ENCODE measurements around the gene PRKCH.

PRKCH gene

DNA sequence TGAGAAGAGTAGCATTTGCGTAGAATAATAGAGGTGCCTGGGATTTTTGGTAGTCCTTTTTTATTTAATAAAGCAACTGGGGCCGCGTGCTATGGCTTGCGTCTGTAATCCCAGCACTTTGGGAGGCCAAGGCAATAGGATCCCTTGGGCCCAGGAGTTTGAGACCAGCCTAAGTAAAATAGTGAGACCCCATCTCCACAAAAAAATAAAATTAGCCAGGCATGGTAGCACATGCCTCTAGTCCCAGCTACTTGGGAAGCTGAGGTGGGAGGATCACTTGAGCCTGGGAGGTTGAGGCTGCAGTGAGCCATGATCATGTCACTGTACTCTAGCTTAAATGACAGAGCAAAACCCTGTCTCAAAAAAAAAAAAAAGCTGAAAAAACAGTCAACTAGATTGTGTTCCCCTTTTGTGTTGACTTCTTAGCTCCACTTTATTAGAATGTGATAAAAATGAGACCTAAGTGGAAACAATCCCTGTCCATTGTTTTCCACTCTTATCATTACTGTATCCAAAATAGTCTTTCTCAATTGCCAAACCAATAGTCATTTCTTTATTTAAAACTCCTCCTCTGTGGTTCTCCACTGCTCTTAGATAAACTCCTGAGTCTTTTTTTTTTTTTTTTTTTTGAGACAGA is 7.4 kb downstream of the PRKCH start:
- H3K9me3 ChIP-seq (ENCODE audit: control insufficient read depth, low read depth, low read length) = no peaks in the 10 kb centered on the region

DNA sequence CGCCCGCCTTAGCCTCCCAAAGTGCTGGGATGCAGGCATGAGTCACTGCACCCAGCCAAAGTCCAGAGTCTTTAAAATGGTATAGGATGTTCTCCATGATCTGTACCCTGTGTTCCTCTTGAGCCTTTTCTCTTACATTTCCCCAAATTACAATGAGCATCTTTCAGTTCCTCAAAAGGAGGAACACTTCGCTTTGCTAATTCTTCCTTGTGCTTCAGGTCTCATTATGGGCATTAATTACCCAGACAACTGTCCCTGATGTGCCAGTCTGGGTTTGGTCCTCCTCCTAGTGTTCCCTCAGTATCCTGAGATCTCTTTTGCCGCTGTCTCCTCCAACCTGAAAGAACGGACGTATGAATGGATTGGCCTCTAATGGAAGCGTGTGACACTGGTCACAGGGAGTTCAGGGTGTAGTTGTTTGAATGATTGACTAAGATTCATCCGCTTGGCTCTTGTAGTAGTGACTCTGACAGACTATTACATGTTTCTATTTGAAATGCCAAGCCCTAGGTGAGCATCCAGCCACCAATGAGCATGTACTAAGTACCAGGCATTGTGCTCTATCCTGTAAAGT is 8.2 kb downstream of the PRKCH start:
- H3K4me1 ChIP-seq (ENCODE audit: control insufficient read depth, low read depth, low read length) = no peaks in the 10 kb centered on the region
- no peak overlapping the region for H3K27ac ChIP-seq (ENCODE audit: low read length)
- no peak overlapping the region for H3K4me3 ChIP-seq (ENCODE audit: low read length)
- no peak overlapping the region for H3K9ac ChIP-seq (ENCODE audit: low read length)
- no peaks in the 10 kb centered on the region for H3K36me3 ChIP-seq (ENCODE audit: control insufficient read depth, low read depth, low read length)
- no peaks in the 10 kb centered on the region for H3K27me3 ChIP-seq (ENCODE audit: control insufficient read depth, insufficient read depth, low read length)
- H3K9me3 ChIP-seq (ENCODE audit: control insufficient read depth, low read depth, low read length) = no peaks in the 10 kb centered on the region

More for the DNA sequence above, 7.4 kb downstream of the PRKCH start:
- Histone ChIP-seq H3K4me3 (ENCODE audit: low read length) (no peak overlapping the region), H3K27ac (ENCODE audit: low read length) (no peak overlapping the region), H3K27me3 (ENCODE audit: control insufficient read depth, insufficient read depth, low read length) (peaks cover 6% of the 10 kb centered on the region), H3K4me1 (ENCODE audit: control insufficient read depth, low read depth, low read length) (no peaks in the 10 kb centered on the region), H3K36me3 (ENCODE audit: control insufficient read depth, low read depth, low read length) (no peaks in the 10 kb centered on the region), H3K9ac (ENCODE audit: low read length) (no peak overlapping the region)

- no peaks in the 10 kb centered on the region for H3K4me1 ChIP-seq (ENCODE audit: control insufficient read depth, low read depth, low read length)
- no peaks in the 10 kb centered on the region for H3K9me3 ChIP-seq (ENCODE audit: control insufficient read depth, low read depth, low read length)
- H3K4me3 ChIP-seq (ENCODE audit: low read length) = no peak overlapping the region
- no peak overlapping the region for H3K9ac ChIP-seq (ENCODE audit: low read length)
- no peaks in the 10 kb centered on the region for H3K36me3 ChIP-seq (ENCODE audit: control insufficient read depth, low read depth, low read length)
- H3K27me3 ChIP-seq (ENCODE audit: control insufficient read depth, insufficient read depth, low read length) = no peaks in the 10 kb centered on the region
- no peak overlapping the region for H3K27ac ChIP-seq (ENCODE audit: low read length)
Observed at GRCh38 chr14:61330511-61330910, 9.1 kb downstream of the PRKCH start.

- no peaks in the 10 kb centered on the region for H3K27me3 ChIP-seq (ENCODE audit: control insufficient read depth, insufficient read depth, low read length)
- no peaks in the 10 kb centered on the region for H3K4me1 ChIP-seq (ENCODE audit: control insufficient read depth, low read depth, low read length)
- no peaks in the 10 kb centered on the region for H3K9me3 ChIP-seq (ENCODE audit: control insufficient read depth, low read depth, low read length)
- H3K27ac ChIP-seq (ENCODE audit: low read length) = no peak overlapping the region
- no peak overlapping the region for H3K9ac ChIP-seq (ENCODE audit: low read length)
- no peaks in the 10 kb centered on the region for H3K36me3 ChIP-seq (ENCODE audit: control insufficient read depth, low read depth, low read length)
- H3K4me3 ChIP-seq (ENCODE audit: low read length) = no peak overlapping the region
Observed at GRCh38 chr14:61331992-61332657, 10.7 kb downstream of the PRKCH start.

- H3K27ac ChIP-seq (ENCODE audit: low read length) = no peak overlapping the region
- no peaks in the 10 kb centered on the region for H3K4me1 ChIP-seq (ENCODE audit: control insufficient read depth, low read depth, low read length)
- no peaks in the 10 kb centered on the region for H3K36me3 ChIP-seq (ENCODE audit: control insufficient read depth, low read depth, low read length)
- H3K9ac ChIP-seq (ENCODE audit: low read length) = no peak overlapping the region
- no peak overlapping the region for H3K4me3 ChIP-seq (ENCODE audit: low read length)
- H3K9me3 ChIP-seq (ENCODE audit: control insufficient read depth, low read depth, low read length) = no peaks in the 10 kb centered on the region
- no peaks in the 10 kb centered on the region for H3K27me3 ChIP-seq (ENCODE audit: control insufficient read depth, insufficient read depth, low read length)
Observed at GRCh38 chr14:61332658-61333029, 11.3 kb downstream of the PRKCH start.

GRCh38 chr14:61333087-61333486 is 11.7 kb downstream of the PRKCH start:
- H3K4me1 ChIP-seq (ENCODE audit: control insufficient read depth, low read depth, low read length) = no peaks in the 10 kb centered on the region
- no peaks in the 10 kb centered on the region for H3K9me3 ChIP-seq (ENCODE audit: control insufficient read depth, low read depth, low read length)
- H3K27ac ChIP-seq (ENCODE audit: low read length) = no peak overlapping the region
- no peaks in the 10 kb centered on the region for H3K27me3 ChIP-seq (ENCODE audit: control insufficient read depth, insufficient read depth, low read length)
- H3K36me3 ChIP-seq (ENCODE audit: control insufficient read depth, low read depth, low read length) = no peaks in the 10 kb centered on the region
- no peak overlapping the region for H3K9ac ChIP-seq (ENCODE audit: low read length)
- H3K4me3 ChIP-seq (ENCODE audit: low read length) = no peak overlapping the region

- Histone ChIP-seq H3K27me3 (ENCODE audit: control insufficient read depth, insufficient read depth, low read length) (no peaks in the 10 kb centered on the region), H3K4me1 (ENCODE audit: control insufficient read depth, low read depth, low read length) (no peaks in the 10 kb centered on the region), H3K36me3 (ENCODE audit: control insufficient read depth, low read depth, low read length) (no peaks in the 10 kb centered on the region), H3K4me3 (ENCODE audit: low read length) (no peak overlapping the region), H3K9me3 (ENCODE audit: control insufficient read depth, low read depth, low read length) (no peaks in the 10 kb centered on the region), H3K9ac (ENCODE audit: low read length) (no peak overlapping the region), H3K27ac (ENCODE audit: low read length) (no peak overlapping the region)
Observed at GRCh38 chr14:61334197-61334701, 12.9 kb downstream of the PRKCH start.

DNA sequence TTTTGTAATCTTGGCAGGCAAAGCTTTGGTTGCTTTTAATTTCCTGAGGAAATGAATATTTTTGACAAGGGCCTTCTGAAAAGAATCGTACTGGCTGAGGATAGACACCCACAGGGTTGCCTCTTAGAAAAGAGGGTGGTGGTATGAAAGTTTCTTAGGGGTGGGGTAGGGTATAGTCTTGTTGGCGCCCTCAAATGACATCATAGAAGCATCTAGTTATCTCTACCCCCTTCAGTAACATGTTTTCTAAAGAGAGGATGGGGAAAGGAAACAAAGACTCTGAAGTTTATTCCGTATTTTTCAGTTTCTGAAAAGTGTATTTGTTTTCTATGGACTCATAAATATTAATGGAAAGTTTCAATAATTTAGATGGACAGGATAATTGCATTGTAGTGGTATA is 13.7 kb downstream of the PRKCH start:
- Histone ChIP-seq H3K36me3 (ENCODE audit: control insufficient read depth, low read depth, low read length) (no peaks in the 10 kb centered on the region), H3K4me1 (ENCODE audit: control insufficient read depth, low read depth, low read length) (no peaks in the 10 kb centered on the region), H3K9ac (ENCODE audit: low read length) (no peak overlapping the region), H3K27me3 (ENCODE audit: control insufficient read depth, insufficient read depth, low read length) (no peaks in the 10 kb centered on the region), H3K4me3 (ENCODE audit: low read length) (no peak overlapping the region), H3K27ac (ENCODE audit: low read length) (no peak overlapping the region), H3K9me3 (ENCODE audit: control insufficient read depth, low read depth, low read length) (no peaks in the 10 kb centered on the region)

DNA sequence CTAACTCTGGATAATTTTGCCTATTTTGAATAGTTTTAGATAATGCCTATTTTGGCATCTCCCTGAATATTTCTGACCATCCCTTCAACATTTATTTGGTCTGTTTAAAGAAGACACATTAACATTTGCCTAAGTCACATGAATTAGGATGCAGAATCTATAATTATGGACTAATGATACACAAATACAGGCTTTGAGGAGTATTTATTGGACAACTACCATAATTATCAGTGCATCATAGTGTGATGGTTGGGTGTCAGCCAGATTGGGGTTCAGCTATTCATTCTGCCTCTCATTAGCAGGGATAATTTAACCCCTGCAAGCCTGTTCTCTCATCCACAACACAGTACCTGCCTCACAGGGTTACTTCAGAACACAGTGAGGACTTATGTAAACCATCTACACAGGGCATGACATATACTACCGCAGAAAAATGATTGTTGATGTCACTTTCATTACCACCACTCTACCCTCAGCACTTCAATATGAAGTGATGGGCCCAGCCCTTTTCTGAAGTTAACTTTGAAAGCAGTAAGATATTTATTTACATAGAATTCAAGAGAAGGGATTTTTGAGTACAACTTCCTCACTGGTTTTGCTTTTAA is 14.4 kb downstream of the PRKCH start:
- Histone ChIP-seq H3K27ac (ENCODE audit: low read length) (no peak overlapping the region), H3K36me3 (ENCODE audit: control insufficient read depth, low read depth, low read length) (no peaks in the 10 kb centered on the region), H3K4me1 (ENCODE audit: control insufficient read depth, low read depth, low read length) (no peaks in the 10 kb centered on the region), H3K27me3 (ENCODE audit: control insufficient read depth, insufficient read depth, low read length) (no peaks in the 10 kb centered on the region), H3K9me3 (ENCODE audit: control insufficient read depth, low read depth, low read length) (no peaks in the 10 kb centered on the region), H3K4me3 (ENCODE audit: low read length) (no peak overlapping the region), H3K9ac (ENCODE audit: low read length) (no peak overlapping the region)

GRCh38 chr14:61337893-61338292 is 16.5 kb downstream of the PRKCH start:
- Histone ChIP-seq H3K36me3 (ENCODE audit: control insufficient read depth, low read depth, low read length) (no peaks in the 10 kb centered on the region), H3K4me1 (ENCODE audit: control insufficient read depth, low read depth, low read length) (no peaks in the 10 kb centered on the region), H3K9me3 (ENCODE audit: control insufficient read depth, low read depth, low read length) (no peaks in the 10 kb centered on the region), H3K27me3 (ENCODE audit: control insufficient read depth, insufficient read depth, low read length) (no peaks in the 10 kb centered on the region), H3K9ac (ENCODE audit: low read length) (no peak overlapping the region), H3K4me3 (ENCODE audit: low read length) (no peak overlapping the region), H3K27ac (ENCODE audit: low read length) (no peak overlapping the region)

GRCh38 chr14:61338457-61338856 is 17.1 kb downstream of the PRKCH start:
- H3K4me1 ChIP-seq (ENCODE audit: control insufficient read depth, low read depth, low read length) = no peaks in the 10 kb centered on the region
- H3K27me3 ChIP-seq (ENCODE audit: control insufficient read depth, insufficient read depth, low read length) = no peaks in the 10 kb centered on the region
- no peak overlapping the region for H3K9ac ChIP-seq (ENCODE audit: low read length)
- H3K27ac ChIP-seq (ENCODE audit: low read length) = no peak overlapping the region
- H3K36me3 ChIP-seq (ENCODE audit: control insufficient read depth, low read depth, low read length) = no peaks in the 10 kb centered on the region
- H3K9me3 ChIP-seq (ENCODE audit: control insufficient read depth, low read depth, low read length) = no peaks in the 10 kb centered on the region
- no peak overlapping the region for H3K4me3 ChIP-seq (ENCODE audit: low read length)

Data from iPS-18a (cell line).